B cell (primary cell): Measurements from ENCODE around the gene SIRPB2. TPM values are rescaled to one million over a fixed set of nuclear protein-coding genes. Genes with fewer than 3 reads are reported as not detected.

ENCODE experiments used
- ATAC-seq: fragments of 200-7000 bp; cut with Tn5 transposase; one replicate; pipeline ENCODE4 v1.10.0; 2021; ENCODE audit warnings: low read depth, mild to moderate bottlenecking, moderate number of reproducible peaks, moderate library complexity
- CTCF ChIA-PET: fragments of 350-600 bp; sonication (Branson Sonifier 250); formaldehyde crosslinking; loops from one replicate; lab custom pipeline; 2021; ENCODE audit warnings: antibody characterized with exemption, inconsistent platforms; lab: Charles Lee
- POLR2A ChIA-PET: fragments of 350-600 bp; sonication (Branson Sonifier 250); formaldehyde crosslinking; loops from one replicate; lab custom pipeline; 2021; ENCODE audit warnings: antibody characterized with exemption; lab: Charles Lee
- DNase-seq: peaks from one replicate; pipeline ENCODE4 v3.0.0; 2013
- H2AFZ ChIP-seq: 2 replicates; pipeline ENCODE4 v1.6.1; 2012; ENCODE audit warnings: mild to moderate bottlenecking, low read depth, low read length; ENCODE audit not compliant: insufficient read depth, poor library complexity, severe bottlenecking
- H3K27ac ChIP-seq, 2 donors: 1 replicate in 1 of 2; 2 replicates in 1 of 2; pipeline ENCODE4 v1.5.1; 2012 to 2013; ENCODE audit warnings: low read length in 2 of 2, mild to moderate bottlenecking in 2 of 2, moderate library complexity in 1 of 2
- H3K27me3 ChIP-seq, 4 experiments: fragments of 200-600 bp in 1 of 4; sonication (generic) in 1 of 4; replicated peaks in 1 of 4; 1 replicate in 2 of 4; 2 replicates in 2 of 4; pipeline versions ENCODE4 v1.6.1 to v1.7.0; 2013 to 2016; ENCODE audit warnings: low read length in 3 of 4, mild to moderate bottlenecking in 2 of 4, mixed read lengths in 1 of 4, moderate library complexity in 1 of 4; ENCODE audit not compliant: insufficient read depth in 4 of 4, control insufficient read depth in 3 of 4; ENCODE audit errors: control extremely low read depth in 1 of 4
- H3K36me3 ChIP-seq, 2 experiments: replicated peaks in 1 of 2; 1 replicate in 1 of 2; 2 replicates in 1 of 2; pipeline versions ENCODE4 v1.6.1 to v1.7.1; 2013; ENCODE audit warnings: low read length in 1 of 2; ENCODE audit not compliant: insufficient read depth in 2 of 2, control insufficient read depth in 1 of 2; ENCODE audit errors: control extremely low read depth in 1 of 2, extremely low read depth in 1 of 2
- H3K4me1 ChIP-seq, 2 donors: fragments of 200-600 bp in 1 of 2; sonication (generic) in 1 of 2; 1 replicate in 1 of 2; 2 replicates in 1 of 2; pipeline versions ENCODE4 v1.5.1 to v1.6.1; 2013 to 2017; ENCODE audit warnings: low read length in 2 of 2; ENCODE audit not compliant: control insufficient read depth in 2 of 2, insufficient read depth in 2 of 2
- H3K4me2 ChIP-seq: replicated peaks from 2 replicates; pipeline ENCODE3; 2012; ENCODE audit warnings: mild to moderate bottlenecking, low read depth, low read length; ENCODE audit not compliant: poor library complexity, severe bottlenecking
- H3K4me3 ChIP-seq, 5 experiments: fragments of 200-600 bp in 1 of 5; sonication (generic) in 1 of 5; 1 replicate in 3 of 5; 2 replicates in 2 of 5; pipeline versions ENCODE4 v1.5.1 to v1.7.0; 2011 to 2016; ENCODE audit warnings: low read length in 4 of 5, mild to moderate bottlenecking in 4 of 5, low read depth in 2 of 5, control low read depth in 1 of 5, moderate library complexity in 1 of 5; ENCODE audit not compliant: insufficient read depth in 1 of 5; ENCODE audit errors: control extremely low read depth in 1 of 5, extremely low read depth in 1 of 5
- H3K79me2 ChIP-seq: fragments of 200-600 bp; sonication (generic); one replicate; pipeline ENCODE4 v1.6.0; 2016; ENCODE audit warnings: low read length; ENCODE audit not compliant: control insufficient read depth, insufficient read depth
- H3K9ac ChIP-seq: fragments of 200-600 bp; sonication (generic); 2 replicates; pipeline ENCODE4 v1.6.1; 2017; ENCODE audit warnings: mild to moderate bottlenecking, low read length, moderate library complexity
- H3K9me3 ChIP-seq, 3 donors: one replicate each; pipeline versions ENCODE4 v1.6.1 to v1.7.1; 2013; ENCODE audit warnings: low read length in 2 of 3; ENCODE audit not compliant: control insufficient read depth in 2 of 3, insufficient read depth in 1 of 3; ENCODE audit errors: control extremely low read depth in 1 of 3
- H4K20me1 ChIP-seq: 2 replicates; pipeline ENCODE4 v1.6.0; 2012; ENCODE audit warnings: mild to moderate bottlenecking, low read length; ENCODE audit not compliant: insufficient read depth, control insufficient read depth, poor library complexity, severe bottlenecking
- H3K27ac Mint-ChIP-seq: one replicate; pipeline ENCODE4 v1.8.0; 2021; ENCODE audit warnings: mixed read lengths
- H3K27me3 Mint-ChIP-seq: one replicate; pipeline ENCODE4 v1.8.0; 2021; ENCODE audit warnings: mixed read lengths
- H3K4me1 Mint-ChIP-seq: one replicate; pipeline ENCODE4 v1.8.0; 2021; ENCODE audit warnings: mixed read lengths
- H3K4me3 Mint-ChIP-seq: one replicate; pipeline ENCODE4 v1.8.0; 2021; ENCODE audit warnings: mixed read lengths
- H3K9me3 Mint-ChIP-seq: one replicate; pipeline ENCODE4 v1.8.0; 2022; ENCODE audit warnings: mixed read lengths; ENCODE audit not compliant: insufficient read depth
- CTCF ChIP-seq: fragments of 200-600 bp; IDR thresholded peaks from one replicate; pipeline ENCODE4 v1.8.0; 2022; ENCODE audit warnings: antibody characterized with exemption, mild to moderate bottlenecking
- EZH2 ChIP-seq: IDR thresholded peaks from 2 replicates; pipeline ENCODE4 v1.6.1; 2012; ENCODE audit warnings: borderline replicate concordance, low read depth, mild to moderate bottlenecking, moderate library complexity, low read length; ENCODE audit not compliant: insufficient read depth, poor library complexity, severe bottlenecking
- WGBS: methylation state at CpG from one replicate; pipeline ENCODE4 v1.1.5; 2013; ENCODE audit warnings: missing lambda C conversion rate; ENCODE audit not compliant: insufficient coverage; 5-methylcytosine and 5-hydroxymethylcytosine counted together
- intact Hi-C: fragments of 100-400 bp; cut with micrococcal nuclease; formaldehyde crosslinking; loops from one replicate; pipeline ENCODE4 v1.10.0; 2022
- polyA plus RNA-seq: library from polyadenylated mRNA; depleted of rRNA; stranded (reverse); fragments of >200 nt; gene quantifications from 2 replicates; pipeline ENCODE4 v1.2.3, GENCODE V29; 2012
- total RNA-seq, 2 donors: library from RNA; stranded (reverse); fragments of 120-200 nt in 1 of 2; gene quantifications; 1 replicate in 1 of 2; 2 replicates in 1 of 2; pipeline versions ENCODE4 v1.2.3 to v1.2.4, GENCODE V29; 2013 to 2022

Gene SIRPB2
- total and polyA plus RNA-seq, 2 donors (not counting 1 experiment from before 2014, with no cell fraction given) = 0.51 TPM; not detected in 1

GRCh38 chr20:1507276-1507675 lies 16.1 kb upstream of the SIRPB2 start:
- no peaks in the 10 kb centered on the region for H4K20me1 ChIP-seq
- H3K36me3 ChIP-seq = no peaks in the 10 kb centered on the region
- Mint-ChIP-seq H3K4me1 (peaks cover 2% of the 10 kb centered on the region), H3K9me3 (no peaks in the 10 kb centered on the region), H3K27me3 (peaks cover 50% of the 10 kb centered on the region), H3K4me3 (no peak overlapping the region), H3K27ac (no peak overlapping the region)
- ChIA-PET CTCF (interaction anchor here (1.4 to 5.7 kb wide), 5 partner anchors 38 to 270 kb away, joined by 3 to 44 read pairs (median 5); no protein-coding TSS in a partner anchor), POLR2A (no interaction called here)
- H3K9me3 ChIP-seq = peaks cover 0 to 4% (median 2%) of the 10 kb centered on the region in 3 donors
- H3K9ac ChIP-seq = no peak overlapping the region
- no peak for TF ChIP-seq CTCF
- no peak for TF ChIP-seq EZH2
- DNase-seq (no peak), ATAC-seq (no peak)
- H3K79me2 ChIP-seq = no peaks in the 10 kb centered on the region
- H3K27me3 ChIP-seq = peaks cover 0 to 18% (median 2%) of the 10 kb centered on the region in 4 experiments
- H3K4me3 ChIP-seq = no peak overlapping the region
- no peak overlapping the region for H2AFZ ChIP-seq
- intact Hi-C loops = no loop called here
- peaks cover 0 to 3% of the 10 kb centered on the region in 2 donors for H3K4me1 ChIP-seq
- no CpG with 5 or more reads among the region's 3 CpGs for WGBS
- no peak overlapping the region for H3K4me2 ChIP-seq
- no peak overlapping the region for H3K27ac ChIP-seq

- no peaks in the 10 kb centered on the region for H3K36me3 ChIP-seq
- POLR2A ChIA-PET = no interaction called here
- Mint-ChIP-seq H3K4me1 (peaks cover 2% of the 10 kb centered on the region), H3K9me3 (no peaks in the 10 kb centered on the region), H3K27me3 (peaks cover 46% of the 10 kb centered on the region), H3K4me3 (no peak overlapping the region), H3K27ac (no peak overlapping the region)
- H3K4me3 ChIP-seq = no peak overlapping the region
- WGBS = no CpG with 5 or more reads among the region's 1 CpG
- DNase-seq = no peak
- no peaks in the 10 kb centered on the region for H3K79me2 ChIP-seq
- no peak for ATAC-seq
- H2AFZ ChIP-seq = no peak overlapping the region
- H4K20me1 ChIP-seq = no peaks in the 10 kb centered on the region
- H3K9ac ChIP-seq = no peak overlapping the region
- H3K27ac ChIP-seq = no peak overlapping the region
- H3K4me2 ChIP-seq = no peak overlapping the region
- CTCF ChIA-PET = interaction anchor here (0.6 to 5.7 kb wide), 5 partner anchors 17 to 861 kb away, joined by 3 to 44 read pairs (median 4); no protein-coding TSS in a partner anchor
- peaks cover 0 to 3% of the 10 kb centered on the region in 2 donors for H3K4me1 ChIP-seq
- H3K9me3 ChIP-seq = peaks cover 0 to 4% (median 3%) of the 10 kb centered on the region in 3 donors
- no peak for TF ChIP-seq CTCF
- H3K27me3 ChIP-seq = peaks cover 0 to 18% (median 6%) of the 10 kb centered on the region in 4 experiments
- intact Hi-C loops = no loop called here
Observed at GRCh38 chr20:1505871-1506270, 14.7 kb upstream of the SIRPB2 start.
